Stimulated activated CD8-positive, alpha-beta memory T cell treated with anti-CD3 and anti-CD28 coated beads, Interleukin-15, amount 100 ng/mL, for 4 hours (primary cell): Measurements from ENCODE around the gene ZMIZ1.
A peak's percentile ranks its signal among the peaks of the same experiment; 100 is the strongest.

Source experiments
- DNase-seq, 2 donors: peaks; one replicate each; pipeline ENCODE4 v3.0.0-alpha.2; 2020; ENCODE audit warnings: low read depth in 2 of 2

The ZMIZ1 gene

GRCh38 chr10:79068562-79069324 lies at the start of gene ZMIZ1:
Gene ZMIZ1 (plus strand): TSS chr10:79068966. CDS start chr10:79201633, 132,667 bp downstream.
- DNase-seq: peak; percentile 60 to 63

- DNase-seq: no peak
Observed at GRCh38 chr10:79019441-79020014, 49.2 kb upstream of the ZMIZ1 start.

DNA sequence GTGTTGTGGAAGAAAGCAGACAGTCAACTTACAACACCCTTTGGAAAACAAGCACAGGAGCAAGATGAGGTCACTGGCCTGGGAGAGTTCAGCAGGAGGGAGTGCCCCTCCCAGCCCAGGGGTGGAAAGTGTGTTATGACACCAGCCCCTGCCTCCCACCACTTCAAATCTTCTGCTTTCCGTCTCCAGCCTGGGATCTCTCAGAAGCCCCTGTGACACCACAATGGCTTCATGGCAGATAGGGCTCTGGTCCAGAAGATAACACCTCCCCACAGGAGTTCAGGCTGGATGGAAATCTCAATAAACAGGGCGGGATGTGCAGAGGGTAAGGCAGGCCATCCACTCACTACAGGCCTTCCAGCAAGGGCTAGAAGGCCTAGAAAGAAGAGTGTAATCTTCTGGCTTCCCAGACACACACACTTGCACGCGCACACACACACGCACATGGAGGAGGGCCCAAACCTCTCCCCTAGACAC lies 48.7 kb upstream of the ZMIZ1 start:
- DNase-seq: no peak

DNA sequence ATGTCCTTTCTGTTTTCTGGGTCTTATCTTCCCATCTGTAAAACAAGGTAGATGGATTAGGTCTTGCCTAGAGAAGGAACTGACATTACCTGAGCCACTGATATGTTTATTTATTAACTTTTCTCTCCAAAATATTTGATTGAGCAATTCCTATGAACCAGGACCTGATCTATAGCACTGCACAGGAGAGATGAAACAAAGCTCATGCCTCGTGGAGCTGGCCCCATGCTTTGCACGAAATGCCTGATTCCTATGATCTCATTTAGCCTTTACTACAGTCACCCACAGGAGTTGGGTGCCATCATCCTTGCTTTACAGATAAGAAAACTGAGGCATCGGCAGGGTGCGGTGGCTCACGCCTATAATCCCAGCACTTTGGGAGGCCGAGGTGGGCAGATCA lies 48.2 kb upstream of the ZMIZ1 start:
- DNase-seq: no peak

DNA sequence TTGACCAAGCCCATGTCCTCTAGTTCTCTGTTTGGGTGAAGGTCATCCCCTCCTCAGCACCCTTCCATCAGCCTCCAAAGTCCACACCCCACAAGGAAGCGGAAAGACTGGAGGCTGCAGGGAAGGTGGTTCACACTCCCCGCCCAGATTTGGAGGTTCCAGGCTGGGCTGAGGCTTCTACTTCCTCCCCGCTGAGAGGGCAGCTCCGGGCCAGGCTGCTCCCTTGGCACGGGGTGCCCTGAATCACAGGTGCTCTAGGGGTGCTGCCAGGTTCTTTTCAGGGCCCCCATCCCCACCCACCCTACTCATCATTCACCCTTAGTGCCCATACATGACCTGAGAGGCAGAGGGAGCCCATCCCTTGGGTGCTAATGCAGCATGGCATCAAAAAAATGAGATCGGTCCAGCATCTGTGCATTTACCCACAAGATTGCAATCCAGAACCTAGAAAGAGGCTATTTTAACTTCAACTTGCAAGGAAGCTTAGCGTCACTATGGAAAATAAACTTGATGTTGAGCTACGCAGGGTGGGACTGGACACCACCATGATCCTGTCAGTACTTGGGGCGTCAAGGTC lies 47.3 kb upstream of the ZMIZ1 start:
- no peak for DNase-seq

- DNase-seq: no peak
Observed at GRCh38 chr10:79021948-79022499, 46.7 kb upstream of the ZMIZ1 start.

DNA sequence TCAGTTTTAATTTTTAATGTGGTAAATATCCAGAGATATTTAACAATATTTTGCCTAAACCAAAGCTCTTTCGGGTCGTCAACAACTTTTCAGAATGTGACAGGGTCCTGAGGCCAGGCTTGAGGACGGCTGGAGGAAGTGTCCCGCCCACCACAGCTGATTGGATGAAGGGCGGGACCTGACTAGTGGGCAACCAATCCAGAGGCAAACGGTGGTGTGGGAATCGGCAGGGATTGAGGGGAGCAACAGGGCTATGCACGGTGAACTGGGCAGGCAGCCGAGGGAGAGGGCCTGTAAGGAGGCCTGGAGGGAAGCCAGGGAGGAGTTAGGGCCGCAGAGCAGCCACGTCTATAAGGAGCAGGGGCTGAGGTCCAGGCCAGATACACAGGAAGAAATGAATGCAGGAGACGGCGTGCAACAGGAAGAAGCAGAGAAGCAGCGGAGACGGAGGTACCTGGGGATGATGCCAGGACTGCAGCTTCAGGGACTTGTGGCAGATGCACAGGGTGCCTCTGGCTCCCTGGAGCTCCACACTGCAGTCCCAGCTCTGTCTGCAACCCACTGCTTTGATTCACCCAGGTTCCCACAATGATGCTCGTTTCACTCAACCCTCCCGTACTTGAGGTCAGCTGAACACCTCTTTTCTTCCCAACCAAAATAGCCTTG lies 46.1 kb upstream of the ZMIZ1 start:
- no peak for DNase-seq

GRCh38 chr10:79023240-79024162 lies 45.3 kb upstream of the ZMIZ1 start:
- DNase-seq: no peak

GRCh38 chr10:79024296-79024695 lies 44.5 kb upstream of the ZMIZ1 start:
- no peak for DNase-seq

DNA sequence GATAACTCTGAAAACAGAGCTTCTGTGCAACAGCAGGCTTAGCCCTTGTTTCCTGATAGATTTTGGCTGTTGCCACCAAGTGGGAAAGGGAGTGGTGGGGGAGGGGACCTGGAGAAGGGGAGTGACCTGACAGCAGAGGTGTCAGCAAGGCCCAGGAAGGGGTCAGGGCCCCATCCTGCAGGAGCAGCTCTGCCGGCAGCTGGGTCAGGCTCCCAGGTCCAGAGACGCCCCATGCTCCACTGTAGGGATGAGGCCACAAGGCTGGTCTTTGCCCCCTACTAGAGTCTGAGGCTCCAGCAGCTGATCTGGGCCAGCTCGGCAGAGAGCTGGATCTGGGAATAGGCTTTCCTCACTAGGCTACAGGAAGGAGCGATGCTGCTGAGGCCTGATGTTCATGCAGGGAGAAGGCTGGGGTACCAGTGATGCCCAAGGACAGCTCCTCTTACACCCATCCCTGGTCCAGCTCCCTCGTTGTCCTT lies 44.0 kb upstream of the ZMIZ1 start:
- DNase-seq: no peak

GRCh38 chr10:79025199-79025832 lies 43.5 kb upstream of the ZMIZ1 start:
- DNase-seq: peak; percentile 30 to 39

- DNase-seq: no peak
Observed at GRCh38 chr10:79026341-79026761, 42.4 kb upstream of the ZMIZ1 start.

- no peak for DNase-seq
Observed at GRCh38 chr10:79026806-79027146, 42.0 kb upstream of the ZMIZ1 start.

GRCh38 chr10:79027147-79028055 lies 41.4 kb upstream of the ZMIZ1 start:
- DNase-seq: peak; percentile 37 to 56

DNA sequence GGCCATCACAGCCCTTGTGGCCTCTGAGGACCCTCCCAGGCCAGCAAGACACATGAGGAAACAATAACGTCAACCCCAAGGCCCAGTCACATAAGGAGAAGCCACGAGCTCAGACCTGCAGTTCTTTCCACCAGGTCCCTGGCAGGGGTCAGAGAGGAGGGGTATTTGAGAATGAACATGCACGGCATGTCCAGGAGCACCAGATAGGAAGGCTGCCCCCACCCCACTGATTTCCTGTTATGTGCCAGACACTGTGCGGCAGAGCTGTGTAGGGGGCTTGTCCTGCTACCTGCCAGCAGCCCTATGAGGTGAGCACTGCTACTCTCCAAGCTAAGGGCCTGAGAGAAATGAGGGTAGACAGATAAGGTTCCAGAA lies 40.7 kb upstream of the ZMIZ1 start:
- no peak for DNase-seq

DNA sequence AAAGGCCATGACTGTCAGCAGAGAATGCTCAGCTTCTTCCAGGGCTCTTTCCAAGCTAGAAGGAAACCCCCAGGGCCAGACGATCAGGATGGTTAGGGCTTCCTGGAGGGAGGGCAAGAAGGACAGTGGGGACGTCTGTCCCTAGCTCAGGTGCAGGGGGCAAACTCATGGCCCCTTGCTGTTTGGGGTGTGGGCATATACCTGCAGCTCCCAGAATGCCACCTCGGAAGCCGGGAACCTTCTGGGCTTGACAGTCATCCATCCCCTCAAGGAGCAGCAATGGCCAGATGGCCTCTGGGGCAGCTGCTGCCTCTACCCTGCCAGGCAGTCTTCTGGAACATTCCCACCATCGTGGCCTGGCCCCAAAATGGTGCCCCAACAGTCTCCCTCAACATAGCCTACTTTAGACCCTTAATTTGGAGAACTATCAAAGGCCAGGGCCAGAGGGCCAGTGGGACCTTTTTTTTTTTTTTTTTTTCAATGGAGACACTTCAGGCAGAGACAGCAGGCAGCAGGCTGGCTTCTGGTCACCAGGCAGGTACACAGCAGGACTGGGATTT lies 40.2 kb upstream of the ZMIZ1 start:
- DNase-seq: no peak

GRCh38 chr10:79029478-79030390 lies 39.0 kb upstream of the ZMIZ1 start:
- no peak for DNase-seq

DNA sequence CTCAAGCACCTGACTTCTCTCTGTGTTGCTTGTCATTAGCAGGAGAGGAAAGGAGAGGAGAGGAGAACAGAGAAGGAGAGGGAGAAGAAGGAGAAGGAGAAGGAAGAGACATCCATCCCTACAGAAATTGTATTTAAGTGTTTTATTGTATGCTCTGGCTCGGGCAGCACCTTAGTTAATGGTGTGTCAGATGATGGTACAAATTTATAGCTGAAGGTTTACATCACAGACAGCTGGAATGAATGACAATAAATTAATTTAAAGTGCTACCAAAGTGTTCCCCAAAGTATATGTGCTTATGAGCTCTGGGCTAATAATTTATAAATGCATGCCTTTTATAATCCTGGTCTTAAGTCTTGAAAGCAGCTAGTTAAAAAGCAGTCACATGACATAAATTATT lies 38.1 kb upstream of the ZMIZ1 start:
- DNase-seq: no peak
